Keratinocyte (primary cell): ENCODE results near the gene ABHD16A. TPM values are rescaled to one million over a fixed set of nuclear protein-coding genes. Genes with fewer than 3 reads are reported as not detected.

Source experiments
- DNase-seq: peaks from one replicate; pipeline ENCODE4 v3.0.0-alpha.2; 2011; ENCODE audit warnings: low read depth, missing footprints, low spot score
- FAIRE-seq: peaks from 2 replicates; lab custom pipeline; 2011; peaks lifted over from hg19 to GRCh38; lab: Jason Lieb, UNC
- H2AFZ ChIP-seq: 2 replicates; pipeline ENCODE4 v1.6.0; 2012; ENCODE audit warnings: low read length, control low read depth, inconsistent platforms; ENCODE audit not compliant: control insufficient read depth
- H3K27ac ChIP-seq: 2 replicates; pipeline ENCODE4 v1.5.1; 2011; ENCODE audit warnings: low read length; ENCODE audit not compliant: control insufficient read depth, insufficient read depth
- H3K27me3 ChIP-seq: 3 replicates; pipeline ENCODE4 v1.6.0; 2011; ENCODE audit warnings: low read length; ENCODE audit not compliant: control insufficient read depth, insufficient read depth; ENCODE audit errors: extremely low read depth
- H3K36me3 ChIP-seq, 2 experiments: 2 replicates in 1 of 2; 3 replicates in 1 of 2; pipeline ENCODE4 v1.5.1; 2011; ENCODE audit warnings: low read length in 2 of 2, mild to moderate bottlenecking in 1 of 2; ENCODE audit not compliant: control insufficient read depth in 2 of 2, insufficient read depth in 2 of 2; ENCODE audit errors: extremely low read depth in 1 of 2
- H3K4me1 ChIP-seq: 3 replicates; pipeline ENCODE4 v1.5.1; 2011; ENCODE audit warnings: low read length; ENCODE audit not compliant: control insufficient read depth, insufficient read depth; ENCODE audit errors: extremely low read depth
- H3K4me2 ChIP-seq: 3 replicates; pipeline ENCODE4 v1.6.0; 2011; ENCODE audit warnings: low read depth, low read length; ENCODE audit not compliant: control insufficient read depth, insufficient read depth; ENCODE audit errors: extremely low read depth
- H3K4me3 ChIP-seq, 3 experiments: fragments of 200-600 bp in 1 of 3; sonication (generic) in 1 of 3; 2 replicates in 2 of 3; 3 replicates in 1 of 3; pipeline ENCODE4 v1.5.1; 2011 to 2016; ENCODE audit warnings: low read length in 3 of 3, mild to moderate bottlenecking in 3 of 3, control low read depth in 2 of 3, inconsistent platforms in 1 of 3, low read depth in 1 of 3, mixed read lengths in 1 of 3, mixed run types in 1 of 3, moderate library complexity in 1 of 3; ENCODE audit not compliant: control insufficient read depth in 2 of 3, insufficient read depth in 2 of 3; ENCODE audit errors: extremely low read depth in 1 of 3
- H3K79me2 ChIP-seq: 2 replicates; pipeline ENCODE4 v1.6.0; 2012; ENCODE audit warnings: low read length; ENCODE audit not compliant: control insufficient read depth, insufficient read depth
- H3K9ac ChIP-seq: 3 replicates; pipeline ENCODE4 v1.6.0; 2011; ENCODE audit warnings: low read length; ENCODE audit not compliant: control insufficient read depth, insufficient read depth; ENCODE audit errors: extremely low read depth
- H3K9me1 ChIP-seq: 3 replicates; pipeline ENCODE4 v1.6.0; 2011; ENCODE audit warnings: low read length; ENCODE audit not compliant: control insufficient read depth, insufficient read depth; ENCODE audit errors: extremely low read depth
- H3K9me3 ChIP-seq: 2 replicates; pipeline ENCODE4 v1.5.1; 2012; ENCODE audit warnings: low read depth, low read length; ENCODE audit not compliant: control insufficient read depth
- H4K20me1 ChIP-seq: 3 replicates; pipeline ENCODE4 v1.6.0; 2011; ENCODE audit warnings: low read length; ENCODE audit not compliant: control insufficient read depth, insufficient read depth; ENCODE audit errors: extremely low read depth
- CTCF ChIP-seq, 3 experiments: IDR thresholded peaks in 1 of 3; conservative IDR thresholded peaks in 1 of 3; optimal IDR thresholded peaks in 1 of 3; 2 replicates in 2 of 3; 3 replicates in 1 of 3; pipeline versions ENCODE3 to v1.5.1; 2011; ENCODE audit warnings: low read length in 3 of 3, mild to moderate bottlenecking in 3 of 3, moderate library complexity in 2 of 3, control low read depth in 1 of 3, inconsistent platforms in 1 of 3; ENCODE audit not compliant: insufficient read depth in 2 of 3; ENCODE audit errors: extremely low read depth in 1 of 3
- EZH2 ChIP-seq: IDR thresholded peaks from one replicate; pipeline ENCODE4 v1.6.1; 2012; ENCODE audit warnings: inconsistent platforms, mild to moderate bottlenecking, low read length, moderate library complexity
- dilution Hi-C: fragments of 300-500 bp; cut with MboI; formaldehyde crosslinking; loops from one replicate; pipeline ENCODE4 v1.7.0; 2020; ENCODE audit warnings: low sequenced_read_pairs; ENCODE audit not compliant: extremely low pct_ligation_motif_present
- polyA plus RNA-seq, 5 experiments: library from polyadenylated mRNA; depleted of rRNA in 3 of 5; stranded (reverse) in 3 of 5; stranded (forward) in 1 of 5; unstranded in 1 of 5; fragments of >200 nt; gene quantifications; 1 replicate in 1 of 5; 2 replicates in 3 of 5; 3 replicates in 1 of 5; pipeline versions ENCODE4 v1.2.1 to v1.2.3, GENCODE V29; 2011 to 2012; ENCODE audit warnings: missing spikeins in 2 of 5, low read depth in 1 of 5, low replicate concordance in 1 of 5

Gene ABHD16A
- polyA plus RNA-seq, 1 donor (not counting 4 experiments of a cell fraction or from before 2014, with no cell fraction given), result 21.8 TPM

GRCh38 chr6:31715022-31715958 lies 12.2 kb upstream of the ABHD16A start, which contains the start of gene LY6G6D:
Gene LY6G6D, plus strand, starts transcription at chr6:31715348. Its CDS starts 8 bp downstream, at chr6:31715356.
- H3K36me3 ChIP-seq, result peaks cover 0 to 4% of the 10 kb centered on the region in 2 experiments
- H4K20me1 ChIP-seq, result no peaks in the 10 kb centered on the region
- no peaks in the 10 kb centered on the region for H3K27me3 ChIP-seq
- no peak within 1 kb of the TSS for H3K4me2 ChIP-seq
- H3K27ac ChIP-seq, result no peak within 1 kb of the TSS
- H3K4me1 ChIP-seq, result peaks cover 48% of the 10 kb centered on the region
- no peak for DNase-seq
- no peak for FAIRE-seq
- no peaks in the 10 kb centered on the region for H3K9me3 ChIP-seq
- H3K79me2 ChIP-seq, result no peaks in the 10 kb centered on the region
- no peak within 1 kb of the TSS for H3K9ac ChIP-seq
- TF ChIP-seq EZH2 (no peak), CTCF (optimal IDR thresholded peaks at IDR 0.05 in 1 of 3, IDR thresholded peaks at IDR 0.05 in 1 of 3, conservative IDR thresholded peaks at IDR 0.05 in 1 of 3; ENCODE audit: extremely low read depth in 1 of 3, insufficient read depth in 2 of 3, low read length in 3 of 3) (no peak)
- H3K9me1 ChIP-seq, result peaks cover 5% of the 10 kb centered on the region
- H2AFZ ChIP-seq, result no peak within 1 kb of the TSS
- dilution Hi-C loops, result no loop called here
- H3K4me3 ChIP-seq, result no peak within 1 kb of the TSS

GRCh38 chr6:31713991-31714684 lies 11.0 kb upstream of the ABHD16A start:
- Histone ChIP-seq H3K27ac (no peak overlapping the region), H3K27me3 (no peaks in the 10 kb centered on the region), H3K9ac (no peak overlapping the region), H2AFZ (no peak overlapping the region), H3K79me2 (no peaks in the 10 kb centered on the region), H3K36me3 (peaks cover 0 to 4% of the 10 kb centered on the region in 2 experiments), H3K4me2 (no peak overlapping the region), H3K9me1 (peaks cover 2% of the 10 kb centered on the region), H3K9me3 (no peaks in the 10 kb centered on the region), H4K20me1 (no peaks in the 10 kb centered on the region), H3K4me3 (no peak overlapping the region), H3K4me1 (peaks cover 39% of the 10 kb centered on the region)
- DNase-seq (no peak), FAIRE-seq (no peak)
- dilution Hi-C loops, result no loop called here
- no peak for TF ChIP-seq EZH2
- no peak for TF ChIP-seq CTCF (optimal IDR thresholded peaks at IDR 0.05 in 1 of 3, IDR thresholded peaks at IDR 0.05 in 1 of 3, conservative IDR thresholded peaks at IDR 0.05 in 1 of 3; ENCODE audit: extremely low read depth in 1 of 3, insufficient read depth in 2 of 3, low read length in 3 of 3)
